Measurements from ENCODE around the gene TSBP1.
"Not testable (repeated sequence)": the region's sequence is repeated elsewhere in the genome, so short reads cannot be mapped to it uniquely, and the experiment has no call there.

- TF ChIP-seq CTCF (conservative IDR thresholded peaks at IDR 0.05; ENCODE audit: low read length); EZH2phosphoT487 (IDR thresholded peaks at IDR 0.05; ENCODE audit: borderline replicate concordance): not testable (repeated sequence)
These were observed 114.4 kb downstream of the TSBP1 start for GRCh38 chr6:32257262-32257661.
